ENCODE data around the gene CCDC86. TPM values are rescaled to one million over a fixed set of nuclear protein-coding genes. Genes with fewer than 3 reads are reported as not detected.

Gene CCDC86
- total RNA-seq, 2 experiments from 2014 or later: 19.2 to 23.2 TPM

GRCh38 chr11:60858731-60859464, 17.0 kb downstream of the CCDC86 start:
- Mint-ChIP-seq H3K4me1 (peaks cover 31% of the 10 kb centered on the region), H3K27me3 (peaks cover 2% of the 10 kb centered on the region), H3K36me3 (ENCODE audit: low read depth) (peaks cover 1% of the 10 kb centered on the region), H3K9me3 (no peaks in the 10 kb centered on the region), H3K4me3 (no peak overlapping the region), H3K27ac (peak overlapping the region; percentile 86)
- ChIA-PET POLR2A (no interaction called here), CTCF (interaction anchor here (1.2 kb wide), 1 partner anchor 13 kb away, joined by 3 read pairs; no protein-coding TSS in a partner anchor)
- DNase-seq: no peak

- Mint-ChIP-seq H3K4me3 (no peak overlapping the region), H3K36me3 (ENCODE audit: low read depth) (peaks cover 1% of the 10 kb centered on the region), H3K9me3 (no peaks in the 10 kb centered on the region), H3K27me3 (peaks cover 2% of the 10 kb centered on the region), H3K27ac (no peak overlapping the region), H3K4me1 (peaks cover 33% of the 10 kb centered on the region)
- no peak for DNase-seq
- POLR2A ChIA-PET: no interaction called here
- CTCF ChIA-PET: interaction anchor here (1.6 kb wide), 1 partner anchor 28 kb away, joined by 5 read pairs; no protein-coding TSS in a partner anchor
Measured at GRCh38 chr11:60859616-60860250, 17.8 kb downstream of the CCDC86 start.

GRCh38 chr11:60860943-60861342, 19.0 kb downstream of the CCDC86 start:
- ChIA-PET POLR2A (interaction anchor here (0.6 to 0.7 kb wide), 2 partner anchors 26 to 52 kb away, joined by 4 to 7 read pairs; no protein-coding TSS in a partner anchor), CTCF (interaction anchor here (1.0 to 1.6 kb wide), 3 partner anchors 9 to 27 kb away, joined by 4 to 5 read pairs (median 5); no protein-coding TSS in a partner anchor)
- H3K27me3 Mint-ChIP-seq: peaks cover 2% of the 10 kb centered on the region
- no peak overlapping the region for H3K4me3 Mint-ChIP-seq
- no peaks in the 10 kb centered on the region for H3K9me3 Mint-ChIP-seq
- H3K4me1 Mint-ChIP-seq: peaks cover 36% of the 10 kb centered on the region
- peaks cover 1% of the 10 kb centered on the region for H3K36me3 Mint-ChIP-seq (ENCODE audit: low read depth)
- H3K27ac Mint-ChIP-seq: no peak overlapping the region
- DNase-seq: no peak

GRCh38 chr11:60862171-60862570, 20.3 kb downstream of the CCDC86 start:
- H3K27ac Mint-ChIP-seq: no peak overlapping the region

GRCh38 chr11:60863550-60864521, 21.9 kb downstream of the CCDC86 start:
- DNase-seq: no peak
- Mint-ChIP-seq H3K27me3 (peaks cover 2% of the 10 kb centered on the region), H3K4me1 (peaks cover 32% of the 10 kb centered on the region), H3K36me3 (ENCODE audit: low read depth) (no peaks in the 10 kb centered on the region), H3K9me3 (no peaks in the 10 kb centered on the region), H3K4me3 (no peak overlapping the region), H3K27ac (no peak overlapping the region)
- ChIA-PET POLR2A (no interaction called here), CTCF (interaction anchor here (1.5 to 1.8 kb wide), 4 partner anchors 7 to 25 kb away, joined by 3 to 5 read pairs (median 4); partner anchors contain the start of gene PTGDR2)

More at GRCh38 chr11:60862171-60862570, 20.3 kb downstream of the CCDC86 start:
- Mint-ChIP-seq H3K27me3 (peaks cover 2% of the 10 kb centered on the region), H3K4me1 (peaks cover 36% of the 10 kb centered on the region), H3K36me3 (ENCODE audit: low read depth) (peaks cover 1% of the 10 kb centered on the region), H3K4me3 (no peak overlapping the region), H3K9me3 (no peaks in the 10 kb centered on the region)
- ChIA-PET CTCF (interaction anchor here (1.0 to 1.6 kb wide), 2 partner anchors 18 to 27 kb away, joined by 3 to 4 read pairs; no protein-coding TSS in a partner anchor), POLR2A (no interaction called here)
- DNase-seq: no peak

GRCh38 chr11:60864856-60865513, 23.1 kb downstream of the CCDC86 start:
- no peak for DNase-seq
- ChIA-PET POLR2A (no interaction called here), CTCF (interaction anchor here (0.8 to 2.6 kb wide), 6 partner anchors 9 to 34 kb away, joined by 3 to 9 read pairs (median 3); partner anchors contain the start of gene PTGDR2)
- Mint-ChIP-seq H3K27me3 (peaks cover 2% of the 10 kb centered on the region), H3K4me3 (no peak overlapping the region), H3K9me3 (no peaks in the 10 kb centered on the region), H3K36me3 (ENCODE audit: low read depth) (no peaks in the 10 kb centered on the region), H3K4me1 (peaks cover 32% of the 10 kb centered on the region), H3K27ac (no peak overlapping the region)

GRCh38 chr11:60866911-60867870, 25.3 kb downstream of the CCDC86 start, which contains the start of gene ZP1:
ZP1 (plus strand) TSS chr11:60867542; CDS start chr11:60867562, 20 bp downstream.
- Mint-ChIP-seq H3K9me3 (no peaks in the 10 kb centered on the region), H3K4me3 (no peak within 1 kb of the TSS), H3K4me1 (peaks cover 49% of the 10 kb centered on the region), H3K36me3 (ENCODE audit: low read depth) (no peaks in the 10 kb centered on the region), H3K27me3 (peaks cover 2% of the 10 kb centered on the region), H3K27ac (peak within 1 kb of the TSS; percentile 72)
- ChIA-PET POLR2A (no interaction called here), CTCF (interaction anchor here (0.6 to 2.6 kb wide), 3 partner anchors 20 to 104 kb away, joined by 3 to 9 read pairs (median 6); no protein-coding TSS in a partner anchor)
- DNase-seq: no peak

GRCh38 chr11:60867871-60868681, 26.2 kb downstream of the CCDC86 start:
- H3K27ac Mint-ChIP-seq: peak overlapping the region; percentile 72
- no peak for DNase-seq
- H3K4me3 Mint-ChIP-seq: no peak overlapping the region
- H3K27me3 Mint-ChIP-seq: no peaks in the 10 kb centered on the region
- ChIA-PET POLR2A (interaction anchor here (0.6 kb wide), 1 partner anchor 174 kb away, joined by 3 read pairs; no protein-coding TSS in a partner anchor), CTCF (interaction anchor here (0.6 to 0.9 kb wide), 2 partner anchors 19 to 105 kb away, joined by 3 to 6 read pairs; no protein-coding TSS in a partner anchor)
- H3K9me3 Mint-ChIP-seq: no peaks in the 10 kb centered on the region
- peaks cover 56% of the 10 kb centered on the region for H3K4me1 Mint-ChIP-seq
- no peaks in the 10 kb centered on the region for H3K36me3 Mint-ChIP-seq (ENCODE audit: low read depth)

- Mint-ChIP-seq H3K9me3 (no peaks in the 10 kb centered on the region), H3K4me3 (no peak overlapping the region), H3K27me3 (no peaks in the 10 kb centered on the region), H3K4me1 (peaks cover 62% of the 10 kb centered on the region), H3K27ac (peak overlapping the region; percentile 72), H3K36me3 (ENCODE audit: low read depth) (no peaks in the 10 kb centered on the region)
- ChIA-PET POLR2A (no interaction called here), CTCF (interaction anchor here (1.4 to 1.9 kb wide), 3 partner anchors 8 to 30 kb away, joined by 3 to 4 read pairs (median 4); no protein-coding TSS in a partner anchor)
- DNase-seq: no peak
Measured at GRCh38 chr11:60868682-60869450, 27.0 kb downstream of the CCDC86 start.

- H3K4me3 Mint-ChIP-seq: no peak overlapping the region
- H3K27me3 Mint-ChIP-seq: no peaks in the 10 kb centered on the region
- peak overlapping the region; percentile 58 for H3K27ac Mint-ChIP-seq
- ChIA-PET POLR2A (no interaction called here), CTCF (interaction anchor here (0.9 to 1.9 kb wide), 4 partner anchors 8 to 30 kb away, joined by 3 to 4 read pairs (median 4); no protein-coding TSS in a partner anchor)
- H3K36me3 Mint-ChIP-seq (ENCODE audit: low read depth): no peaks in the 10 kb centered on the region
- DNase-seq: no peak
- H3K9me3 Mint-ChIP-seq: no peaks in the 10 kb centered on the region
- H3K4me1 Mint-ChIP-seq: peaks cover 61% of the 10 kb centered on the region
Measured at GRCh38 chr11:60869451-60869825, 27.5 kb downstream of the CCDC86 start.

Measured in activated CD4-positive, alpha-beta T cell treated with anti-CD3 and anti-CD28 coated beads, Interleukin-2, amount 10 ng/mL, durations not matched to agents 7 days and 5 days (primary cell).